GM12801 (cell line): ENCODE data around the gene ULK4.

ENCODE experiments used
- CTCF ChIP-seq: IDR thresholded peaks from one replicate; pipeline ENCODE4 v1.5.1; 2011; ENCODE audit warnings: control low read depth; ENCODE audit not compliant: insufficient read length; ENCODE audit errors: extremely low read depth

Gene ULK4

GRCh38 chr3:41276191-41276590, 685.7 kb downstream of the ULK4 start:
- no peak for TF ChIP-seq CTCF

GRCh38 chr3:41274944-41275668, 686.8 kb downstream of the ULK4 start:
- TF ChIP-seq CTCF = no peak

- no peak for TF ChIP-seq CTCF
These were observed 689.2 kb downstream of the ULK4 start for GRCh38 chr3:41272667-41273066.

- no peak for TF ChIP-seq CTCF
These were observed 693.8 kb downstream of the ULK4 start for GRCh38 chr3:41267975-41268640.

DNA sequence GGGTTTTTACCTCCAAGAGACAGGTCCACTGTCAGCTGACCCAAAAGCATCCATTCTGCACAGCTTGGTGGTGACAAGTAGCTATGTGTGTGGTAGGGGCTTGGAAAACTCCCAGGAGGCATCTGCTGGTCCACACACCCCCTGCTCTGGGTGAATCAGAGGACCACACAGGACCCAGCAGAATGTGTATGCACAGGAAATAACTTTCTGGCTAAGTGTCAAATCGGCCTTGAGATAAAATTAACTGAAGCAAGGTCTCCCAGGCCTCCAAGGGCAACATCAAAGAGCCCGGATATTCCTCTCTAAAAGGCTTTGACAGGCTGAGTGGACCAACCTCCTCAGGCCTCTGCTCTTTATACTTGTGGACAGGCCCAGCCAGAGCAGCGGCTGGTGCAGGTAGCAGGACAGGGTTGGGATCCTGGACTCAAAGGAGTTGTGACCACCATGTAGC, 696.1 kb downstream of the ULK4 start:
- no peak for TF ChIP-seq CTCF

DNA sequence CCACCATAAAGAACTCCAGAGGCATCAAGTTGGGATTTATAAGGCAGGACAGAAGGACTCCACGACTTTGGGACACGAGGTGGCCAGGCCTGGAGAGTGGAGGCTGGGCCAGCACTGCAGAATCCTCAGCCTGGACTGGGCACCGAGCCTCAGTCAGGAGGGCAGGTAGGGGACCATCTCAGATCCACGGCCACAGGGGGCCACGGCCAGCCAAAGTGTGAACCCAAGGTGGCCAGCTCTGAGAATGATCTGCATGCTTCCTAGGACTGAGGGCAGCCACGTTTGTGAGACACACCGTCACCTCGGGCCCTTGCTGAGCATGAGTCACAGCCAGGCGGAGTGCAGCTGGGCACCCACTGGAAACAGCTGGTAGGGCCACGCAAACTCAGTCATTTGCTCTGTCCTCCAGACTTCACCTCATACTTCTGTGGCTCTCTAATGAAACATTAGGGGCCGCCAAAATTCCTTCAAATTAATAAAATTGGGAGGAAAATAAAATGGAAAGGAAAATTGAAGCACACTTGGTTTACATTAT, 696.8 kb downstream of the ULK4 start:
- TF ChIP-seq CTCF = no peak

DNA sequence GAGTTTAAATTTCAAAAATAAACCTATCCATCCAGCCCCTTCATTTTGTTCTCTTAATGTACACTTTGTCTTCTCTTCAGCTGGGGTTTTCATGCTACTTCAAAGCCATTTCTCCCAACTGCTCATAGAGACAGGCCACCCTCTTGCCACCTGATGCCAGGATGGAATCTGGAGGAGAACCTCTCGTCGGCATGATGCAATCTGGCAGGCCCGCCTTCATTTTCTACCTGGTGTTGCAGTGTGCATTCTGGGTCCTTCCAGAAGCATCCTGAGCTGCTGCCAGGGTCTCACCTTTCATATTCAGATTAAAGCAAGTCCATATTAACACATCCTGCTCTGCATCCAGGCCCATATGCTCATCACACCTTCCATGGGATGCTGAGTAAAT, 701.8 kb downstream of the ULK4 start:
- no peak for TF ChIP-seq CTCF
